GM23338 (cell line): ENCODE measurements around the gene FHAD1. TPM values are rescaled to one million over a fixed set of nuclear protein-coding genes. Genes with fewer than 3 reads are reported as not detected.

Experiments used
- ATAC-seq: fragments of 200-7000 bp; cut with Tn5 transposase; 3 replicates; pipeline ENCODE4 v1.9.1; 2020
- DNase-seq: peaks from one replicate; pipeline ENCODE4 v3.0.0-alpha.2; 2015; ENCODE audit warnings: low spot score
- H2AFZ ChIP-seq: fragments of 200-600 bp; sonication (generic); 2 replicates; pipeline ENCODE4 v1.8.0; 2016; ENCODE audit warnings: antibody characterized with exemption, mild to moderate bottlenecking, moderate library complexity
- H3F3A ChIP-seq: fragments of 200-600 bp; sonication (generic); replicated peaks from 2 replicates; pipeline ENCODE4 v1.8.0; 2017; ENCODE audit warnings: antibody characterized with exemption, mixed run types, low read depth
- H3K27ac ChIP-seq: fragments of 200-600 bp; sonication (generic); 2 replicates; pipeline ENCODE4 v1.6.1; 2016; ENCODE audit warnings: low read depth
- H3K27me3 ChIP-seq: fragments of 200-600 bp; sonication (generic); 2 replicates; pipeline ENCODE4 v1.8.0; 2016; ENCODE audit warnings: mild to moderate bottlenecking, mixed run types, moderate library complexity; ENCODE audit not compliant: insufficient read depth
- H3K36me3 ChIP-seq: fragments of 200-600 bp; sonication (generic); 2 replicates; pipeline ENCODE4 v1.8.0; 2016; ENCODE audit warnings: mild to moderate bottlenecking; ENCODE audit not compliant: insufficient read depth
- H3K4me1 ChIP-seq: fragments of 200-600 bp; sonication (generic); 2 replicates; pipeline ENCODE4 v1.8.0; 2016; ENCODE audit warnings: mild to moderate bottlenecking, moderate library complexity; ENCODE audit not compliant: insufficient read depth
- H3K4me2 ChIP-seq: fragments of 200-600 bp; sonication (generic); 2 replicates; pipeline ENCODE4 v1.7.1; 2017; ENCODE audit warnings: mixed run types
- H3K4me3 ChIP-seq: fragments of 200-600 bp; sonication (generic); 2 replicates; pipeline ENCODE4 v1.6.1; 2016; ENCODE audit warnings: mixed run types
- H3K79me2 ChIP-seq: fragments of 200-600 bp; sonication (generic); replicated peaks from 2 replicates; pipeline ENCODE4 v1.8.0; 2017; ENCODE audit warnings: mild to moderate bottlenecking; ENCODE audit not compliant: insufficient read depth
- H3K9me2 ChIP-seq: fragments of 200-600 bp; sonication (generic); 2 replicates; pipeline ENCODE4 v1.8.0; 2017; ENCODE audit not compliant: insufficient read depth
- H4K20me1 ChIP-seq: fragments of 200-600 bp; sonication (generic); replicated peaks from 2 replicates; pipeline ENCODE4 v1.8.0; 2017; ENCODE audit warnings: mild to moderate bottlenecking; ENCODE audit not compliant: insufficient read depth
- H3K27ac Mint-ChIP-seq: 2 replicates; pipeline ENCODE4 v1.8.0; 2020; ENCODE audit warnings: inconsistent platforms, mild to moderate bottlenecking, moderate library complexity, mixed read lengths
- H3K27me3 Mint-ChIP-seq: 3 replicates; pipeline ENCODE4 v1.8.0; 2022; ENCODE audit warnings: low read depth, mild to moderate bottlenecking, moderate library complexity, mixed read lengths, inconsistent platforms; ENCODE audit not compliant: insufficient read depth, poor library complexity
- H3K36me3 Mint-ChIP-seq: 3 replicates; pipeline ENCODE4 v1.8.0; 2021; ENCODE audit warnings: low read depth, mild to moderate bottlenecking, inconsistent platforms, moderate library complexity, mixed read lengths
- H3K4me1 Mint-ChIP-seq: 3 replicates; pipeline ENCODE4 v1.8.0; 2020; ENCODE audit warnings: mild to moderate bottlenecking, inconsistent platforms, mixed read lengths
- H3K4me3 Mint-ChIP-seq: 3 replicates; pipeline ENCODE4 v1.8.0; 2021; ENCODE audit warnings: moderate library complexity, mild to moderate bottlenecking, inconsistent platforms, mixed read lengths
- H3K9me3 Mint-ChIP-seq: 3 replicates; pipeline ENCODE4 v1.8.0; 2020; ENCODE audit warnings: moderate library complexity, mild to moderate bottlenecking, inconsistent platforms, mixed read lengths
- CREB1 ChIP-seq: fragments of 250-450 bp; sonication (Bioruptor Pico); IDR thresholded peaks from 2 replicates; pipeline ENCODE4 v1.5.0; 2020; ENCODE audit warnings: low read depth, mild to moderate bottlenecking, moderate library complexity
- EZH2phosphoT487 ChIP-seq: fragments of 200-600 bp; sonication (generic); IDR thresholded peaks from one replicate; pipeline ENCODE4 v1.8.1; 2018; ENCODE audit warnings: antibody characterized with exemption; ENCODE audit not compliant: unreplicated experiment
- NANOG ChIP-seq: IDR thresholded peaks from 2 replicates; pipeline ENCODE4 v1.6.1; 2016; ENCODE audit warnings: antibody characterized with exemption, borderline replicate concordance
- STAT1 ChIP-seq: IDR thresholded peaks from one replicate; pipeline ENCODE4 v1.6.1; 2016; ENCODE audit warnings: antibody characterized with exemption; ENCODE audit not compliant: unreplicated experiment
- ZNF114 ChIP-seq: fragments of 250-450 bp; sonication (Bioruptor Pico); IDR thresholded peaks from 2 replicates; pipeline ENCODE4 v1.5.0; 2020; ENCODE audit warnings: mild to moderate bottlenecking, moderate library complexity
- ZNF331 ChIP-seq: fragments of 250-450 bp; sonication (Bioruptor Pico); IDR thresholded peaks from 2 replicates; pipeline ENCODE4 v1.5.0; 2020; ENCODE audit warnings: low read depth, mild to moderate bottlenecking, moderate library complexity
- polyA plus RNA-seq: library from polyadenylated mRNA; unstranded; fragments of >200 nt; fragmentation: Nextera tagmentation; extraction: Ambion mirVana; gene quantifications from 2 replicates; pipeline ENCODE4 v1.2.1, GENCODE V29; 2016
- total RNA-seq: library from RNA; depleted of rRNA; stranded (reverse); fragments of >200 nt; shearing (Covaris generic); gene quantifications from 2 replicates; pipeline ENCODE4 v1.2.3, GENCODE V29; 2014
- TF ChIP-seq, protein P1 (sequence below): fragments of 250-450 bp; sonication (Bioruptor Pico); IDR thresholded peaks from 2 replicates; pipeline ENCODE4 v1.5.0; 2020; ENCODE audit warnings: mild to moderate bottlenecking, moderate library complexity
- TF ChIP-seq, protein P2 (sequence below), 2 experiments: fragments of 200-600 bp in 1 of 2; sonication (generic) in 1 of 2; conservative IDR thresholded peaks; 2 replicates each; pipeline versions ENCODE4 v1.5.1 to v1.6.1; 2016 to 2017; ENCODE audit warnings: antibody characterized with exemption in 2 of 2, low read depth in 2 of 2, mild to moderate bottlenecking in 2 of 2, moderate library complexity in 1 of 2
- TF ChIP-seq, protein P3 (sequence below): IDR thresholded peaks from 2 replicates; pipeline ENCODE4 v1.6.1; 2016; ENCODE audit warnings: antibody characterized with exemption
- TF ChIP-seq, protein P4 (sequence below): IDR thresholded peaks from one replicate; pipeline ENCODE4 v1.6.1; 2018; ENCODE audit warnings: antibody characterized with exemption; ENCODE audit not compliant: unreplicated experiment

FHAD1 gene
- total and polyA plus RNA-seq, 2 experiments from 2014 or later: 1.8 to 3.3 TPM

DNA sequence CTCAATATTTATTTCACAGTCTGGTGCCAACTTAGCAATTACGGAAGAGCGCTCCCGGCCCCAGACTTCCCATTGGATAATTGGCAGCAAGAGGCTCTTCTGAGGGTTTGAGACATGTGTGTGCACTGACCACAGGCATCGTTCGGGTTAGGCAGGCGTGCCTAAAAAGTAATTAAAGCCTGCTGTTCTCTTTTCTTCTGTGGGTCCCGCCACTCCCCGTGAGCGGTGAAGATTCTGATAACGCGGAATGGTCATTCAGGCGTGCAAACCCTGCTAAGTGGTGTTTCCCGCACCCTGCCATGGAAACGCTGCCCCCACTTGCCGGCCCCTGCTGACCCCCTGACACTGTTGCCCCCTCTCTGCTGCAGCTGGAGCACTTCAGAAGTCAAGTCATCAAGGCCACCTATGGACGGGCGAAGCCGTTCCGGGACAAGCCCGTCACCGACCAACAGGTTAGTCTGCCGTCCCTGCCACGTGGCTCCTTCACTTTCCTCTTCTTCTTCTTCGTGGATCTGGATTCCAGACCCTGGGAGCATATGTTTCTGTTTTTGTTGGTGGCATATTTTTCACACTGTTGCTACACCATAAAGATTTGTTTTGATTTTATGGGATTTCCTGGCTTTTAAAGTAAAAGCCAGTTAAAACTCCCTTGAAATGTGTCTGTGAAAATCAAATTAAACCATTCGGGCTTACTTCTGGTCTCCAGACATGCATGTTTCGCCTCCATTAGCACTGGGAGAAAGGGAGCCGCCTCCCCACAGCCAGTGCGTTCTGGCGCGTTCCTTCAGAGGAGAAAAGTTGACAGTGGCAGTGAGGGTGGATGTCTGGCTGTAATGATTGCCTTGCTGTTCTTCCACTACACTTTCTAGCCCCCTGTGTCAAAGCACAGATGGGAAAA is 79.9 kb downstream of the FHAD1 start (continued):
- TF ChIP-seq, protein P1, sequence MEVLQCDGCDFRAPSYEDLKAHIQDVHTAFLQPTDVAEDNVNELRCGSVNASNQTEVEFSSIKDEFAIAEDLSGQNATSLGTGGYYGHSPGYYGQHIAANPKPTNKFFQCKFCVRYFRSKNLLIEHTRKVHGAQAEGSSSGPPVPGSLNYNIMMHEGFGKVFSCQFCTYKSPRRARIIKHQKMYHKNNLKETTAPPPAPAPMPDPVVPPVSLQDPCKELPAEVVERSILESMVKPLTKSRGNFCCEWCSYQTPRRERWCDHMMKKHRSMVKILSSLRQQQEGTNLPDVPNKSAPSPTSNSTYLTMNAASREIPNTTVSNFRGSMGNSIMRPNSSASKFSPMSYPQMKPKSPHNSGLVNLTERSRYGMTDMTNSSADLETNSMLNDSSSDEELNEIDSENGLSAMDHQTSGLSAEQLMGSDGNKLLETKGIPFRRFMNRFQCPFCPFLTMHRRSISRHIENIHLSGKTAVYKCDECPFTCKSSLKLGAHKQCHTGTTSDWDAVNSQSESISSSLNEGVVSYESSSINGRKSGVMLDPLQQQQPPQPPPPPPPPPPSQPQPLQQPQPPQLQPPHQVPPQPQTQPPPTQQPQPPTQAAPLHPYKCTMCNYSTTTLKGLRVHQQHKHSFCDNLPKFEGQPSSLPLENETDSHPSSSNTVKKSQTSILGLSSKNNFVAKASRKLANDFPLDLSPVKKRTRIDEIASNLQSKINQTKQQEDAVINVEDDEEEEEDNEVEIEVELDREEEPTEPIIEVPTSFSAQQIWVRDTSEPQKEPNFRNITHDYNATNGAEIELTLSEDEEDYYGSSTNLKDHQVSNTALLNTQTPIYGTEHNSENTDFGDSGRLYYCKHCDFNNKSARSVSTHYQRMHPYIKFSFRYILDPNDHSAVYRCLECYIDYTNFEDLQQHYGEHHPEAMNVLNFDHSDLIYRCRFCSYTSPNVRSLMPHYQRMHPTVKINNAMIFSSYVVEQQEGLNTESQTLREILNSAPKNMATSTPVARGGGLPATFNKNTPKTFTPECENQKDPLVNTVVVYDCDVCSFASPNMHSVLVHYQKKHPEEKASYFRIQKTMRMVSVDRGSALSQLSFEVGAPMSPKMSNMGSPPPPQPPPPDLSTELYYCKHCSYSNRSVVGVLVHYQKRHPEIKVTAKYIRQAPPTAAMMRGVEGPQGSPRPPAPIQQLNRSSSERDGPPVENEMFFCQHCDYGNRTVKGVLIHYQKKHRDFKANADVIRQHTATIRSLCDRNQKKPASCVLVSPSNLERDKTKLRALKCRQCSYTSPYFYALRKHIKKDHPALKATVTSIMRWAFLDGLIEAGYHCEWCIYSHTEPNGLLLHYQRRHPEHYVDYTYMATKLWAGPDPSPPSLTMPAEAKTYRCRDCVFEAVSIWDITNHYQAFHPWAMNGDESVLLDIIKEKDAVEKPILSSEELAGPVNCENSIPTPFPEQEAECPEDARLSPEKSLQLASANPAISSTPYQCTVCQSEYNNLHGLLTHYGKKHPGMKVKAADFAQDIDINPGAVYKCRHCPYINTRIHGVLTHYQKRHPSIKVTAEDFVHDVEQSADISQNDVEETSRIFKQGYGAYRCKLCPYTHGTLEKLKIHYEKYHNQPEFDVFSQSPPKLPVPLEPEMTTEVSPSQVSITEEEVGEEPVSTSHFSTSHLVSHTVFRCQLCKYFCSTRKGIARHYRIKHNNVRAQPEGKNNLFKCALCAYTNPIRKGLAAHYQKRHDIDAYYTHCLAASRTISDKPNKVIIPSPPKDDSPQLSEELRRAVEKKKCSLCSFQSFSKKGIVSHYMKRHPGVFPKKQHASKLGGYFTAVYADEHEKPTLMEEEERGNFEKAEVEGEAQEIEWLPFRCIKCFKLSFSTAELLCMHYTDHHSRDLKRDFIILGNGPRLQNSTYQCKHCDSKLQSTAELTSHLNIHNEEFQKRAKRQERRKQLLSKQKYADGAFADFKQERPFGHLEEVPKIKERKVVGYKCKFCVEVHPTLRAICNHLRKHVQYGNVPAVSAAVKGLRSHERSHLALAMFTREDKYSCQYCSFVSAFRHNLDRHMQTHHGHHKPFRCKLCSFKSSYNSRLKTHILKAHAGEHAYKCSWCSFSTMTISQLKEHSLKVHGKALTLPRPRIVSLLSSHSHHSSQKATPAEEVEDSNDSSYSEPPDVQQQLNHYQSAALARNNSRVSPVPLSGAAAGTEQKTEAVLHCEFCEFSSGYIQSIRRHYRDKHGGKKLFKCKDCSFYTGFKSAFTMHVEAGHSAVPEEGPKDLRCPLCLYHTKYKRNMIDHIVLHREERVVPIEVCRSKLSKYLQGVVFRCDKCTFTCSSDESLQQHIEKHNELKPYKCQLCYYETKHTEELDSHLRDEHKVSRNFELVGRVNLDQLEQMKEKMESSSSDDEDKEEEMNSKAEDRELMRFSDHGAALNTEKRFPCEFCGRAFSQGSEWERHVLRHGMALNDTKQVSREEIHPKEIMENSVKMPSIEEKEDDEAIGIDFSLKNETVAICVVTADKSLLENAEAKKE (CRISPR knock-in tag): no peak
- no peak for TF ChIP-seq CREB1 (CRISPR knock-in tag)
- no peak for TF ChIP-seq ZNF114 (CRISPR knock-in tag)

DNA sequence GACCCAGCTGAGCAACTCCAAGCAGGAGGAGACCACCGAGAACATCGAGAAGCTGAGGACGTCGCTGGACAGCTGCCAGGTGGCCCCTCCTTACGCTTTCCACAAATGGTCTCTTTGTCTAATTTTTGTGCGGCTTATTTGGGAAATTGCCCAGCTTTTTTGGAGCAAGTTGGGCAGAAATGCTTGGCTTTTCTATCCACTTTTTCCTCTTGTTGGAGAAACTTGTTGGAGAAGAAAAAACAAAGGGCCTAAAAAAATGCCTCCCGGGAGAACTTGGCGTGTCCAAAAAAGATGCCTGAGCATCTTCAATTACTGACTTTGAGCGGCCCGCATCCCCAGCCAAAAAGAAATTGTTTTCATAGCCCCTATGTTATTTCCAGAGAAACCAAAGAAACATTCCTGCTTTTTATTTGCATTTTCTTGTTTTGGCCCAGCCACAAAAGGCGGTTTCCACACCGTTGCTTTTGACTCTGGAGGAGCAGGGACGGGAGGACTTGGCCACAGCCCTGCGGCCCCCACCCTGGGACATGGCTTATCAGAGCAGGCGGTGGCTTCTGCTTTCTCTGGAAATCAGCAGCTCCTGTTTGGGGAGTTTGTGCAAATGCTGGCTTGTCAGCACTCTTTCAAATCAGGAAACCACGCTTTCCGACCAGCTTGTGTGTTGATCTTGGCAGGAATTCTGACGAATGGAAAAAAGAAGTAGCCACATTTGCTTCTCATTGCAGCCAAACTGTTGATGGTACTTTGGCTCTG is 81.5 kb downstream of the FHAD1 start:
- no peak overlapping the region for H3K4me3 Mint-ChIP-seq
- H3K4me1 Mint-ChIP-seq: peaks cover 20% of the 10 kb centered on the region
- H3K27ac ChIP-seq: no peak overlapping the region
- no peak for TF ChIP-seq NANOG
- TF ChIP-seq, protein P2, sequence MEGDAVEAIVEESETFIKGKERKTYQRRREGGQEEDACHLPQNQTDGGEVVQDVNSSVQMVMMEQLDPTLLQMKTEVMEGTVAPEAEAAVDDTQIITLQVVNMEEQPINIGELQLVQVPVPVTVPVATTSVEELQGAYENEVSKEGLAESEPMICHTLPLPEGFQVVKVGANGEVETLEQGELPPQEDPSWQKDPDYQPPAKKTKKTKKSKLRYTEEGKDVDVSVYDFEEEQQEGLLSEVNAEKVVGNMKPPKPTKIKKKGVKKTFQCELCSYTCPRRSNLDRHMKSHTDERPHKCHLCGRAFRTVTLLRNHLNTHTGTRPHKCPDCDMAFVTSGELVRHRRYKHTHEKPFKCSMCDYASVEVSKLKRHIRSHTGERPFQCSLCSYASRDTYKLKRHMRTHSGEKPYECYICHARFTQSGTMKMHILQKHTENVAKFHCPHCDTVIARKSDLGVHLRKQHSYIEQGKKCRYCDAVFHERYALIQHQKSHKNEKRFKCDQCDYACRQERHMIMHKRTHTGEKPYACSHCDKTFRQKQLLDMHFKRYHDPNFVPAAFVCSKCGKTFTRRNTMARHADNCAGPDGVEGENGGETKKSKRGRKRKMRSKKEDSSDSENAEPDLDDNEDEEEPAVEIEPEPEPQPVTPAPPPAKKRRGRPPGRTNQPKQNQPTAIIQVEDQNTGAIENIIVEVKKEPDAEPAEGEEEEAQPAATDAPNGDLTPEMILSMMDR (conservative IDR thresholded peaks at IDR 0.05; ENCODE audit: low read depth in 2 of 2): no peak
- TF ChIP-seq, protein P3, sequence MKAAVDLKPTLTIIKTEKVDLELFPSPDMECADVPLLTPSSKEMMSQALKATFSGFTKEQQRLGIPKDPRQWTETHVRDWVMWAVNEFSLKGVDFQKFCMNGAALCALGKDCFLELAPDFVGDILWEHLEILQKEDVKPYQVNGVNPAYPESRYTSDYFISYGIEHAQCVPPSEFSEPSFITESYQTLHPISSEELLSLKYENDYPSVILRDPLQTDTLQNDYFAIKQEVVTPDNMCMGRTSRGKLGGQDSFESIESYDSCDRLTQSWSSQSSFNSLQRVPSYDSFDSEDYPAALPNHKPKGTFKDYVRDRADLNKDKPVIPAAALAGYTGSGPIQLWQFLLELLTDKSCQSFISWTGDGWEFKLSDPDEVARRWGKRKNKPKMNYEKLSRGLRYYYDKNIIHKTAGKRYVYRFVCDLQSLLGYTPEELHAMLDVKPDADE: no peak
- TF ChIP-seq ZNF331: no peak
- no peak for TF ChIP-seq ZNF114 (CRISPR knock-in tag)
- no peak for TF ChIP-seq STAT1
- TF ChIP-seq EZH2phosphoT487: no peak
- TF ChIP-seq, protein P4, sequence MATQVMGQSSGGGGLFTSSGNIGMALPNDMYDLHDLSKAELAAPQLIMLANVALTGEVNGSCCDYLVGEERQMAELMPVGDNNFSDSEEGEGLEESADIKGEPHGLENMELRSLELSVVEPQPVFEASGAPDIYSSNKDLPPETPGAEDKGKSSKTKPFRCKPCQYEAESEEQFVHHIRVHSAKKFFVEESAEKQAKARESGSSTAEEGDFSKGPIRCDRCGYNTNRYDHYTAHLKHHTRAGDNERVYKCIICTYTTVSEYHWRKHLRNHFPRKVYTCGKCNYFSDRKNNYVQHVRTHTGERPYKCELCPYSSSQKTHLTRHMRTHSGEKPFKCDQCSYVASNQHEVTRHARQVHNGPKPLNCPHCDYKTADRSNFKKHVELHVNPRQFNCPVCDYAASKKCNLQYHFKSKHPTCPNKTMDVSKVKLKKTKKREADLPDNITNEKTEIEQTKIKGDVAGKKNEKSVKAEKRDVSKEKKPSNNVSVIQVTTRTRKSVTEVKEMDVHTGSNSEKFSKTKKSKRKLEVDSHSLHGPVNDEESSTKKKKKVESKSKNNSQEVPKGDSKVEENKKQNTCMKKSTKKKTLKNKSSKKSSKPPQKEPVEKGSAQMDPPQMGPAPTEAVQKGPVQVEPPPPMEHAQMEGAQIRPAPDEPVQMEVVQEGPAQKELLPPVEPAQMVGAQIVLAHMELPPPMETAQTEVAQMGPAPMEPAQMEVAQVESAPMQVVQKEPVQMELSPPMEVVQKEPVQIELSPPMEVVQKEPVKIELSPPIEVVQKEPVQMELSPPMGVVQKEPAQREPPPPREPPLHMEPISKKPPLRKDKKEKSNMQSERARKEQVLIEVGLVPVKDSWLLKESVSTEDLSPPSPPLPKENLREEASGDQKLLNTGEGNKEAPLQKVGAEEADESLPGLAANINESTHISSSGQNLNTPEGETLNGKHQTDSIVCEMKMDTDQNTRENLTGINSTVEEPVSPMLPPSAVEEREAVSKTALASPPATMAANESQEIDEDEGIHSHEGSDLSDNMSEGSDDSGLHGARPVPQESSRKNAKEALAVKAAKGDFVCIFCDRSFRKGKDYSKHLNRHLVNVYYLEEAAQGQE: no peak

More for the DNA sequence above, 81.5 kb downstream of the FHAD1 start:
- Mint-ChIP-seq H3K36me3 (no peaks in the 10 kb centered on the region), H3K27ac (no peak overlapping the region), H3K27me3 (no peaks in the 10 kb centered on the region), H3K9me3 (no peaks in the 10 kb centered on the region)
- Histone ChIP-seq H3F3A (no peaks in the 10 kb centered on the region), H4K20me1 (no peaks in the 10 kb centered on the region), H3K4me1 (peaks cover 17% of the 10 kb centered on the region; the same call in 1 of the 2 replicates), H3K9me2 (no peaks in the 10 kb centered on the region; the same call in 1 of the 2 replicates), H3K27me3 (no peaks in the 10 kb centered on the region), H3K79me2 (no peaks in the 10 kb centered on the region), H3K36me3 (no peaks in the 10 kb centered on the region), H3K4me2 (no peak overlapping the region), H3K4me3 (no peak overlapping the region), H2AFZ (no peak overlapping the region)
- ATAC-seq (no peak), DNase-seq (no peak)
